Hindlimb muscle (tissue), 1 donor: ENCODE data around the gene VPS8. TPM values are rescaled to one million over a fixed set of nuclear protein-coding genes. Genes with fewer than 3 reads are reported as not detected.

ENCODE experiments used
- polyA plus RNA-seq: library from polyadenylated mRNA; unstranded; fragments of 120-200 nt; gene quantifications from one replicate; pipeline ENCODE4 v1.2.1, GENCODE V29; 2013; ENCODE audit not compliant: insufficient read length

VPS8 gene
- polyA plus RNA-seq, 1 donor: 86.4 TPM

Other genes starting within 250 kb of the VPS8 start
- gene MAGEF1, start 100.1 kb upstream of the VPS8 start, polyA plus RNA-seq: 79.6 TPM